GM12892 (cell line): ENCODE measurements around the gene PRDM5.

Experiments
- DNase-seq: peaks from one replicate; pipeline ENCODE4 v3.0.0; 2011; ENCODE audit not compliant: insufficient read length
- FAIRE-seq: peaks from 2 replicates; lab custom pipeline; 2011; peaks lifted over from hg19 to GRCh38; lab: Jason Lieb, UNC
- POLR2A ChIP-seq: IDR thresholded peaks from 2 replicates; pipeline ENCODE4 v1.6.1; 2011; ENCODE audit warnings: low read depth, low read length, control low read depth
- POLR2AphosphoS5 ChIP-seq: IDR thresholded peaks from 2 replicates; pipeline ENCODE4 v1.6.1; 2011; ENCODE audit warnings: low read depth, low read length, control low read depth
- TAF1 ChIP-seq: IDR thresholded peaks from 2 replicates; pipeline ENCODE4 v1.6.1; 2011; ENCODE audit warnings: low read depth, mild to moderate bottlenecking, control low read depth, low read length, borderline replicate concordance

PRDM5 gene

DNA sequence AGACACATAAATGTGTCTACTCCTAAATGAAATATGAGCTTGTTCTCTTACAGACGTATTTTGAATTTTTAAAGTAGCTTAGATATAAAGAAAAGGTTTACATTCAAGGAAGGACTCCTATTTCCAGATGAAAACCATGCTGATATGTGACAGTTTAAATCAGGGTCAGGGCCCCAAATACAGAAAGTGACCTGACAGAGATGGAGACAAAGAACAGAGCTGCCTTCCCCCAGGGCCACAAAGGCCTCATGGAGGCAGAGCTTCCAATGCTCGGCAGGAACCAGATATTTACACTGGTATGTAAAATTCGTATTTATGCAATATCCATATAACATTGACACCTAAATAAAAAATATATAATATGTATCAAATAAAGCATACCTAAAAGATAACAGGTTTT is 124.0 kb downstream of the PRDM5 start:
- DNase-seq (no peak), FAIRE-seq (no peak)
- TF ChIP-seq TAF1, result no peak
- no peak for TF ChIP-seq POLR2AphosphoS5
- no peak for TF ChIP-seq POLR2A

DNA sequence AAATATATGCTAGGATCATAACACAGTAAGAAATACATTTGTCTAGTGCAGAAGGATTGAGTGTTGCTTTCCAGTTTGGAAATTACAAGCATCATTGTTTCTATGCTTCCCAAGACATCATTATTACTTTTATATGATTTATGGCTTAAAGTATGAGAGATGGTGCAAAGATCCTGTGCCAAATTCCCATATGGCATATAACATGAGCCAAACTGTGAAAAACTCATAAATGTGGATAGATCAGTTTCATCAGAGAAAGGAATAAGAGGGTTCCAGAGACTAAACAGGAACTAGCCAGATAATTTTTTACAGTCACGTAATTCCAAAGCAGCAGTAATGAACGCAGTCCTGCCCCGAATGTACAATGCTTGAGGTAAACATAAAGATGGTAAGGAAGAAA is 126.3 kb downstream of the PRDM5 start:
- TF ChIP-seq POLR2A, result no peak
- TF ChIP-seq TAF1, result no peak
- TF ChIP-seq POLR2AphosphoS5, result no peak
- DNase-seq (no peak), FAIRE-seq (no peak)

DNA sequence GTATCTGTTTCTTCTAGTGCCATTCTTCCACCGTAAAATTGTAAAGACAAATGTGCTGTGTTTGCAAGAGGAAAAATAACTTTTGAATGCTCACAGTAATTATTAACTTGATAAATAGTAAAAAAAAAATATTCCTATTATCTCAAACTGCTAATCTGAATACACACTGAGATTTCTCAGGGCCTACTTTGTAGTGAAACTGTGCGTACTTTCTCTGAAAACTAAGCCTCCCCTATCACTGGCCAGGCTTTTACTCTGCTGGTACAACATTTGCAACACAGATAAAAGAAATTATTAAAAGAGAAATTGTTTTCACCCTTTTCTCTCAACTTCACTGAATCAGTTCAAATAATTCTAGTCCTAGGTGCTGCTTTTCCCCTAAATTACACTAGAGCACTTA is 137.3 kb downstream of the PRDM5 start:
- no peak for TF ChIP-seq POLR2AphosphoS5
- TF ChIP-seq TAF1, result no peak
- no peak for TF ChIP-seq POLR2A
- FAIRE-seq, result no peak

DNA sequence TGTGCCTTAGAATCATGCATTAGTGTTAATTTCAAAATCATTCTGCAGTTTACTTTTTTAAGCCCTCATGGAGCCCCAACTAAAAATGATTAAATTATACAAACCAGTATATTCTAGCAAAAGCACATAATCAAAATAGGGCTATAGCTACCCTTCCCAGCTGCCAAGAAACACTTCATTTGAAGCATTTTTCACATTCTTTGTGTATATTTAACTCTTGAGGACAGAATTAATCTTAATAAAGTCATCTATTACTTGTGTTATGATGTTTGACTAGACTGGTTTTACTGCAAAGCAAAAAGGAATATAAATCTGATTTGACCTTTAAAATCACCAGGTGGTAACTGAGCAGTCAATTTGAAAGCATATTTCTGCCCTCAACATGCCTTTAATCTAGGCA is 145.1 kb downstream of the PRDM5 start:
- FAIRE-seq (no peak), DNase-seq (no peak)
- TF ChIP-seq POLR2AphosphoS5 (no peak), POLR2A (no peak), TAF1 (no peak)

More for the DNA sequence above, 137.3 kb downstream of the PRDM5 start:
- DNase-seq, result no peak

DNA sequence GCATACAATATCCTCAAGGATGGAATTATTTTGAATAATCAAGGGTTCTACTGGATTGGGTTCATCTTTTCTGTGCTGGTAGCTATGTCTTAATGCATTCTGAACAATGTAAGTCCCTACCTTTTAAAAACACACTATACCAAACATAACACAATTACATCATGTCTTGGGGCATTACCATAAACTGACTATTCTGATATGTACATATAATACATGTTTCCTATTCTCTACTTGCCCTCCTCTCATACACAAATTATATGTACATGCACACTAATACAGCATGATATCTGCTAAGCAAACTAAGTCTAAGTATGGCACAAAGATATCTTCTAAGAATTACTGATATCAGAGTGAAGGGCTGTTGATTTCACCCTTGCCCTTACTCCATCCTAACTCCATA is 147.1 kb downstream of the PRDM5 start:
- FAIRE-seq (no peak), DNase-seq (no peak)
- TF ChIP-seq POLR2AphosphoS5, result no peak
- no peak for TF ChIP-seq TAF1
- no peak for TF ChIP-seq POLR2A

DNA sequence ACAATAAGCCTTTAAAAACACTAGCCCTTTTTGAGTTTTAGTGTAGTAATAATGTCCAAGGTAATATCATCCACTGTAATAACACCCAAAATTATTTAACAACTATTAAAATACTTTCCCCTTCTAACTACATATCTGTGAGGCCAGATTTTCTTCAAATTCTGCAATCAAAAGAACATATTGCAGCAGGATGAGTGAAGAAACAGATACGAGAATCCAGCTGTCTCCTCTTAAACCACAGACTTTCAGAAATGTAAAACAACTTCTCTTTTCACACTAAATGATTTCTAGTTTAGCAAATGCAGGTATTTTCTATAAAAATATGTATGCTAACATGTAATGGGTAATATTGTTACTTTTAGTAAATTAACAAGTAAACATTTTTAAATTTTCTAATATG is 148.9 kb downstream of the PRDM5 start:
- no peak for TF ChIP-seq POLR2A
- no peak for TF ChIP-seq TAF1
- TF ChIP-seq POLR2AphosphoS5, result no peak
- DNase-seq, result no peak
- no peak for FAIRE-seq

DNA sequence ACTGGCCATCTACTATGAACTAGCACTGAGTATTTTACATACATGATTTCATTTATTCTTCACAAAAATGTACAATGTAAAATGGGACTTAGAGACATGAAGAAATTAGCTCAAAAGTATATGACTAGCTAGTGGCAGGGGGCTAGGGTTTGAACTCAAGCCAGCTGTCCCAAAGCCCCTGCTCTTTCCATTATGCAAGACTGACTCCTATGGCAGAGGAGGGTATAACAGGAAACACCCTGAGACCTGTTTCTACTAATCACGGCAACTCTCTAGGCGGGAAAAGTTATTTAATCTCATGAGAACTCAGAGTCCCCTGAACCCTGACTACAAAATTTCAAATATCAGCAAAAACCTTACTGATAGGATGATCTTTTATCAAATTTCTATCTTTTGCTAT is 150.6 kb downstream of the PRDM5 start:
- DNase-seq (no peak), FAIRE-seq (no peak)
- no peak for TF ChIP-seq POLR2A
- no peak for TF ChIP-seq POLR2AphosphoS5
- no peak for TF ChIP-seq TAF1

DNA sequence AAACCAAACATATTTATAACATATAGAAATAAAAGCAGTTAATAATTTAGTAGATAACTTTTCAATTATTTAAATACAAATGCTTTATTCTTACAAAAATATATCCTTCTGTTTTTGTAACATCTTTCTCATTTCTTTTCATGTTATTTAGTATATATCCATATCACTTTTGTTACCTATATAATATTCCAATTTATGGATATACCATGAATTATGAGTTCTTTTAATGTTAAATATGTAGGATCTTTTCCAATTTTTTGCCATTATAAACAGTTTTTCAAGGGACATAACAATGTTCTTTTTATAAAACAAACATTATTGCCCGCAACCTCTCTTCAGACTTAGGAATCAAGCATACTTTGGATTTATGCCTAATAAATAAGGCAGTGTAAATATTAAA is 151.6 kb downstream of the PRDM5 start:
- FAIRE-seq (no peak), DNase-seq (no peak)
- no peak for TF ChIP-seq TAF1
- TF ChIP-seq POLR2AphosphoS5, result no peak
- TF ChIP-seq POLR2A, result no peak

DNA sequence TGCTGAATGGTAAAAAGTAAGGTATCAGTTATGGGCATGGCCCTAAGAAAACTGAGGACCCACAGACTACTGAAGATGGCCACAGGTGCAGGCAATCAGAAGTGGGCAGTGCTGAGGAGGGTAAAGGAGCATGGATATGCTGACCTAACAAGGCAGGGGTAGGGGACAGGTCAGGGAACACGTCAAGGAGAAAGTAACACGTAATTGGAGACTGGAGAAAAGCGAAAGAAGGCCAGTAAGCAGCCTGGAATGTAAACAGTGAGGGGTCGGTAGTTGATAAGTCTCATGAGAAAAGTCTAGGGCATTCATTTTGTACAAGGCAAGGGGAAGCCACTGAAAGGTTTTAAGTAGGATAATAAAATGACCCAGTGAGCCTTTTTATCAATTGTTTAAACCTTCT is 153.3 kb downstream of the PRDM5 start:
- DNase-seq, result no peak

DNA sequence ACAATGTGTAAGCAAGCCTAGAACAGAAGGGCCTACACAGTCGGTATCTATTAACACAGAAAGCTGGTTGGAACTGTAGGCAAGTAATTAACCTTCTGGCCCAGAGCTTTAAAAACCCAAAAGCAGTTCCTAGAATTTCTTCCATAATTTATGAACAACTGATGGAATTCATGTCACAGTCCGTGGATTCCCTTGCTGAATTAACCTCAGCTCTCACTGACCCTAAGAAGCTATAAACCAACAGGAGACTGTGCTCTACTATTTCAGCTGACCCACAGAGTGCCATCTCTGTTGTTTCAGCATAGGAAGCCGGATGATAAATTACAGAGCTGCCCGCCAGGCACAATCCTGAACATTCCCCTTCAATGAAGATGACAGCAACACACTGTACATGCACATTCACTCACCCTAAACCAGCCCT is 157.3 kb downstream of the PRDM5 start:
- no peak for FAIRE-seq
- TF ChIP-seq TAF1, result no peak
- no peak for TF ChIP-seq POLR2A
- no peak for TF ChIP-seq POLR2AphosphoS5
- no peak for DNase-seq

More for the DNA sequence above, 153.3 kb downstream of the PRDM5 start:
- no peak for FAIRE-seq
- TF ChIP-seq POLR2AphosphoS5 (no peak), TAF1 (no peak), POLR2A (no peak)

DNA sequence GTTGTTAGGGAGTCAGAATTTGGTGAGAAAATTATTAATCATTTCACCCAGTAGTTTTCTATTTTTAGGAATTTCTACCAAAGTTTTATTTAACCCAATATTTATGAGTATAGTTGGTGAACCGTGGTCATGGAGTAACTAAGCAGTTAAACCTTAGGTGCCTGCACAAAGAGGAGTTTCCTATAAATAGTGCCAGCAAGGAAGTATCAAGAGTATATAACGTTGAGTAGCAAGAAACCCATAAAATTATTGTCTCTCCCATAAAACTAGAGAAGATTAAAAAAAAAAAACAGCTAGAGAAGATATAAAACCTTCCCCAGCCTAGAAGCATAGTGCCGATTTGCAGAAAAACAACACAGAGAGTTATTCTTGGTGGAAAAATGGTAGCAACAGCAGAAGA is 158.9 kb downstream of the PRDM5 start:
- no peak for FAIRE-seq
- no peak for TF ChIP-seq TAF1
- no peak for TF ChIP-seq POLR2AphosphoS5
- TF ChIP-seq POLR2A, result no peak
- no peak for DNase-seq

DNA sequence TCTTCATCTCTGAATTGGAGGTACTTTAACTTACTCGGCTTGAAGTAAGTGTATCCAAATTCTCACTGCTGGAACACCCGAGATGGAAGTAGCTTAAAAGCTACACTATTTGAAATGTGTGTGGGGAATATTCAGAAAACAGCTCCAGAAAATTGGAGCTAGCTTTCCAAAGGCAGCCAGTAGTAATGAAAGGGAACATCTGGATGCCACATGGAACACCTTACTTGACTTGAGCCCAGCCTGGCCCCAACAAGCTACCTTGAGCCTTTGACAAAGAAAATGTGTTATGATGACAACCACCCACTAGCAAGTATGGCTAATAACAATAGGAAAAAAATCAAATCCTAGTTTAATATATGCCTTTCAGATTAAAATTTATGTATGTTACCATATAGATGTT is 161.5 kb downstream of the PRDM5 start:
- TF ChIP-seq POLR2AphosphoS5 (no peak), POLR2A (no peak), TAF1 (no peak)
- DNase-seq (no peak), FAIRE-seq (no peak)

DNA sequence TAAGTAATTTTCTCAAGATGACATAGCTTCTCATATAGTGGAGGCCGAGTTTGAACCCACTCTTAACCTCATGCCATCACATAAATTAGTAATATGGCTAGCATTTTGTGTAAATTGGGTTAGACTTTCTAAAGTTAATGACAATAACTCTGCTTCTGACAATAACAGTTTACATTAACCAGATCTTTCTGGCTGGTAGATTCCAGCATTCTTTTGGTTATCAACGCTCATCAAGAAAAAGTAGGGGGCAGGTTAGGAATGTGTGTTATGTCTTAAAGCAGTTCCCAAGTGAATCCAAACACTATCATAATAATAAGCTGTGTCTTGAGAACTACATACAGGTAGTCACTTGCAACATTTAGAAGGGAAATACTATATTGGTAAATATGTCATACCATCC is 162.5 kb downstream of the PRDM5 start:
- FAIRE-seq (no peak), DNase-seq (no peak)
- TF ChIP-seq TAF1 (no peak), POLR2A (no peak), POLR2AphosphoS5 (no peak)
